Gastroesophageal sphincter (tissue), 4 donors: ENCODE data around the gene RPS18. TPM values are rescaled to one million over a fixed set of nuclear protein-coding genes. Genes with fewer than 3 reads are reported as not detected.

Experiments used
- ATAC-seq: fragments of 150-250 bp; one replicate; pipeline ENCODE4 v1.9.1; 2016; ENCODE audit warnings: mild to moderate bottlenecking, moderate library complexity
- H3K27ac ChIP-seq, 4 donors: fragments of 200-600 bp; sonication (generic) in 3 of 4; 1 replicate in 3 of 4; 2 replicates in 1 of 4; pipeline ENCODE4 v1.5.1; 2016 to 2019
- H3K27me3 ChIP-seq: fragments of 200-600 bp; sonication (generic); one replicate; pipeline ENCODE4 v1.5.1; 2019
- H3K36me3 ChIP-seq, 2 donors: fragments of 200-600 bp; sonication (generic); one replicate each; pipeline ENCODE4 v1.5.1; 2019; ENCODE audit warnings: control low read depth in 1 of 2
- H3K4me1 ChIP-seq, 3 donors: fragments of 200-600 bp; sonication (generic); 1 replicate in 2 of 3; 2 replicates in 1 of 3; pipeline ENCODE4 v1.5.1; 2016 to 2019; ENCODE audit warnings: control low read depth in 2 of 3
- H3K4me3 ChIP-seq, 2 donors: fragments of 200-600 bp; sonication (generic); one replicate each; pipeline ENCODE4 v1.5.1; 2019; ENCODE audit warnings: mild to moderate bottlenecking in 1 of 2, moderate library complexity in 1 of 2
- H3K9me3 ChIP-seq, 3 donors: fragments of 200-600 bp; sonication (generic); one replicate each; pipeline ENCODE4 v1.5.1; 2017 to 2019; ENCODE audit warnings: control low read depth in 2 of 3
- EP300 ChIP-seq: sonication (generic); formaldehyde crosslinking; IDR thresholded peaks from one replicate; pipeline ENCODE4 v1.6.1; 2017; ENCODE audit warnings: antibody characterized with exemption, mild to moderate bottlenecking
- POLR2A ChIP-seq, 2 donors: fragments of 450-650 bp; IDR thresholded peaks; one replicate each; pipeline ENCODE4 v1.6.1; 2017; ENCODE audit warnings: antibody characterized with exemption in 2 of 2, mild to moderate bottlenecking in 2 of 2, moderate library complexity in 1 of 2
- POLR2AphosphoS5 ChIP-seq: sonication (generic); formaldehyde crosslinking; IDR thresholded peaks from one replicate; pipeline ENCODE4 v1.6.1; 2017; ENCODE audit warnings: antibody characterized with exemption
- WGBS, 2 donors: methylation state at CpG; one replicate each; pipeline ENCODE4 v1.1.5; 2018; ENCODE audit warnings: low coverage in 1 of 2; 5-methylcytosine and 5-hydroxymethylcytosine counted together
- total RNA-seq, 4 donors: library from RNA; depleted of rRNA; stranded (reverse); fragments of >200 nt; gene quantifications; one replicate each; pipeline ENCODE4 v1.1.0, GENCODE V29; 2016
- TF ChIP-seq, protein P1 (sequence below), 4 experiments: fragments of 200-600 bp in 2 of 4; fragments of 450-650 bp in 2 of 4; sonication (generic) in 1 of 4; IDR thresholded peaks; one replicate each; pipeline ENCODE4 v1.5.1; 2017 to 2019; ENCODE audit warnings: antibody characterized with exemption in 4 of 4, mild to moderate bottlenecking in 2 of 4, moderate library complexity in 2 of 4

The RPS18 gene
- total RNA-seq, 4 donors from 2014 or later: 1,175 to 3,464 (median 2,399) TPM

DNA sequence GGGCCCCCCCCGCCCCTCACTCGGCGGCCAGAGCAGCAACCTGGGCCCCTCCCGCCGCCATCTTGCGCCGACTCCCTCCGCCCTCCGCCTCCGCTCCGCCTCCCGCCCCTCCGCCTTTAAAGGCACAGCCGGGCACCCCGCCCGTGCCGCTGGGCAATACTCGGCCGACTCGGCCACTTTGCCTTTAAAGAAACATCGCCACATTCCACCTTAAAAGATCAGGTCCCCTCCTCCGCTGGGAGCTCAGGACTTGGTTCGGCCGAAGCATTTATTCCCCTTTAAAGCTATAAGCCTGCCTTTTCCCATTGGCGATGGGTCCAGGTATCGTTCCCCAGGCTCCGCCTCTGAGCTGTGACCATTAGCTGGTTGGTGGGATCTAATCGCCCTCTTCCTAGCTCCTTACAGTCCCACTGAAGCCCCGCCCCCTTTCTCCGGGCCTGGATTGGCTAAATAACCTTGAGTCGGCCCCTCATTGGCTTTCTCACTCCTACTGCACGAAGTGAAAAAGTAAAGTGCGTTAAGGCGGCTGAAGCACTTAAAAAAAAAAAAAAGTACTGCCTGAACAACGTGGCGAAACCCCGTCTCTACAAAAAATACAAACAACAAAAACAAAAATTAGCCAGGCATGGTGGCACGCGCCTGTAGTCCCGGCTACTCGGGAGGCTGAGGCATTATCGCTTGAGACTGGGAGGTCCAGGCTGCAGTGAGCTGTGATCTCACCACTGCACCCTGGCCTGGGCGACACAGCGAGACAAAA lies 46.0 kb downstream of the RPS18 start, which contains the start of gene ZBTB22:
TSS of gene ZBTB22 (minus strand) at position 76 of the 757 bp plus-strand sequence. CDS start 828 bp downstream, outside the sequence.
- Histone ChIP-seq H3K27me3 (no peaks in the 10 kb centered on the region), H3K4me3 (peak within 1 kb of the TSS; percentile 58 to 61), H3K36me3 (peaks cover 0 to 41% of the 10 kb centered on the region in 2 donors), H3K27ac (peak within 1 kb of the TSS; percentile 51 to 98 (median 94)), H3K9me3 (no peaks in the 10 kb centered on the region), H3K4me1 (peaks cover 5 to 80% (median 26%) of the 10 kb centered on the region in 3 donors)
- peak; percentile 90 for ATAC-seq
- WGBS, 2 donors: 4 to 7% methylated on average over 3 to 17 of the region's 44 CpGs
- peak in 1 of 2 donors; percentile 20 for TF ChIP-seq POLR2A (IDR thresholded peaks at IDR 0.05)
- no peak for TF ChIP-seq EP300
- TF ChIP-seq POLR2AphosphoS5: peak; percentile 69

DNA sequence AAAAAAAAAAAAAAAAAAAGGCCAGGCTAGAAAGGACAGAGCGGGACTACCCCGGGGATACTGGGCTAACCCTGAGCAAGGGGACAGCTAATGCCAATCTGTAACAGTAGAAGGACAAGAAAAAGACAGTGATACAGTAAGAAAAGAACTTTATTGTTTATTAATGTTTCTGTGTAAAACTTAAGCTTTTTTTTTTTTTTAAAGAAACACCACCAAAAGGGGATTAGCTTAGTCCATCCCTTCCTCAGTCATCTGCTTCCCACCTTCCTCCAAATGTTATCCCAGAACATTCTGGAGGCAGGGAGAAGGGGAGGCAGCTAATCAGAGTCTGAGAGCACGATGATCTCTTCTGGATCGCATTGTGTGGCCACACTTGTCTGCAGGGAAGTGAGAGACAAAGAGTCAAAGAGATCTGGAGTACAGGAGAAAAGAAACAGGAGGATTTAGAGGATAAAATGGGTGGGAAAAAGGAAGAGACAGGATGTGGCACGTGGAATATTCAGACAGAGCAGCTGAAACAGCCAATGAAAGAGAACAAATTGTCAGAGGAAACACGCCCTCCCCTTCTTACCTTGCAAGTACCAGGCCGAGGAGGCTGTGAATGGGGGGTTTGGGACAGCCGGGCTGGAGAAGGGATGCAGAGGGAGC lies 46.7 kb downstream of the RPS18 start:
- Histone ChIP-seq H3K4me1 (peaks cover 5 to 80% (median 27%) of the 10 kb centered on the region in 3 donors), H3K36me3 (peaks cover 0 to 41% of the 10 kb centered on the region in 2 donors), H3K27ac (peak overlapping the region; percentile 51 to 98 (median 94)), H3K27me3 (no peaks in the 10 kb centered on the region), H3K9me3 (no peaks in the 10 kb centered on the region), H3K4me3 (peak overlapping the region; percentile 58 to 61)
- WGBS, 2 donors: 47 to 78% methylated on average over 7 of the region's 8 CpGs
- TF ChIP-seq POLR2AphosphoS5 (no peak), EP300 (no peak), POLR2A (IDR thresholded peaks at IDR 0.05) (no peak)
- TF ChIP-seq, protein P1, sequence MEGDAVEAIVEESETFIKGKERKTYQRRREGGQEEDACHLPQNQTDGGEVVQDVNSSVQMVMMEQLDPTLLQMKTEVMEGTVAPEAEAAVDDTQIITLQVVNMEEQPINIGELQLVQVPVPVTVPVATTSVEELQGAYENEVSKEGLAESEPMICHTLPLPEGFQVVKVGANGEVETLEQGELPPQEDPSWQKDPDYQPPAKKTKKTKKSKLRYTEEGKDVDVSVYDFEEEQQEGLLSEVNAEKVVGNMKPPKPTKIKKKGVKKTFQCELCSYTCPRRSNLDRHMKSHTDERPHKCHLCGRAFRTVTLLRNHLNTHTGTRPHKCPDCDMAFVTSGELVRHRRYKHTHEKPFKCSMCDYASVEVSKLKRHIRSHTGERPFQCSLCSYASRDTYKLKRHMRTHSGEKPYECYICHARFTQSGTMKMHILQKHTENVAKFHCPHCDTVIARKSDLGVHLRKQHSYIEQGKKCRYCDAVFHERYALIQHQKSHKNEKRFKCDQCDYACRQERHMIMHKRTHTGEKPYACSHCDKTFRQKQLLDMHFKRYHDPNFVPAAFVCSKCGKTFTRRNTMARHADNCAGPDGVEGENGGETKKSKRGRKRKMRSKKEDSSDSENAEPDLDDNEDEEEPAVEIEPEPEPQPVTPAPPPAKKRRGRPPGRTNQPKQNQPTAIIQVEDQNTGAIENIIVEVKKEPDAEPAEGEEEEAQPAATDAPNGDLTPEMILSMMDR (IDR thresholded peaks at IDR 0.05): no peak
- no peak for ATAC-seq

DNA sequence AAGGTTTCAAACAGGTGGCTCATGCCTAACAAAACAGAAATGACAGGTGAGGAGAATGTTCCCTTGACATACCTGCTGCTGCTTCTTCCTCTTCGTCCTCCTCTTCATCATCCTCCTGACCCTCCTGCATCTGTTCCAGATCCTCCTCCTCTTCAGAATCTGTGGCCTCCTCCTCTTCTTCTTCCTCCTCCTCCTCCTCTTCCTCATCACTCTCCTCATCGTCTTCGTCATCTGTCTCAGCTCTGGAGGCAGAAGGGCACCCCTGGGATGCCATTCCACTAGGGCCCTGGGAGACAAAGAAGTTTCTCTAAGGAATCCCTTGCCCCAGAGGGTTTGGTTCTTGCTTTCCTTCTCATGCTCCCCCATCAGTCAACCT lies 48.1 kb downstream of the RPS18 start:
- no peak for TF ChIP-seq POLR2A (IDR thresholded peaks at IDR 0.05)
- TF ChIP-seq EP300: no peak
- TF ChIP-seq, protein P1 (IDR thresholded peaks at IDR 0.05): no peak
- TF ChIP-seq POLR2AphosphoS5: no peak
- Histone ChIP-seq H3K36me3 (peaks cover 0 to 41% of the 10 kb centered on the region in 2 donors), H3K9me3 (no peaks in the 10 kb centered on the region), H3K27ac (peak overlapping the region in 3 of 4 donors; percentile 7 to 91 (median 89)), H3K4me1 (peaks cover 5 to 79% (median 30%) of the 10 kb centered on the region in 3 donors), H3K4me3 (no peak overlapping the region), H3K27me3 (no peaks in the 10 kb centered on the region)
- no peak for ATAC-seq
- 75 to 100% methylated on average over 1 to 3 of the region's 3 CpGs for WGBS, 2 donors

DNA sequence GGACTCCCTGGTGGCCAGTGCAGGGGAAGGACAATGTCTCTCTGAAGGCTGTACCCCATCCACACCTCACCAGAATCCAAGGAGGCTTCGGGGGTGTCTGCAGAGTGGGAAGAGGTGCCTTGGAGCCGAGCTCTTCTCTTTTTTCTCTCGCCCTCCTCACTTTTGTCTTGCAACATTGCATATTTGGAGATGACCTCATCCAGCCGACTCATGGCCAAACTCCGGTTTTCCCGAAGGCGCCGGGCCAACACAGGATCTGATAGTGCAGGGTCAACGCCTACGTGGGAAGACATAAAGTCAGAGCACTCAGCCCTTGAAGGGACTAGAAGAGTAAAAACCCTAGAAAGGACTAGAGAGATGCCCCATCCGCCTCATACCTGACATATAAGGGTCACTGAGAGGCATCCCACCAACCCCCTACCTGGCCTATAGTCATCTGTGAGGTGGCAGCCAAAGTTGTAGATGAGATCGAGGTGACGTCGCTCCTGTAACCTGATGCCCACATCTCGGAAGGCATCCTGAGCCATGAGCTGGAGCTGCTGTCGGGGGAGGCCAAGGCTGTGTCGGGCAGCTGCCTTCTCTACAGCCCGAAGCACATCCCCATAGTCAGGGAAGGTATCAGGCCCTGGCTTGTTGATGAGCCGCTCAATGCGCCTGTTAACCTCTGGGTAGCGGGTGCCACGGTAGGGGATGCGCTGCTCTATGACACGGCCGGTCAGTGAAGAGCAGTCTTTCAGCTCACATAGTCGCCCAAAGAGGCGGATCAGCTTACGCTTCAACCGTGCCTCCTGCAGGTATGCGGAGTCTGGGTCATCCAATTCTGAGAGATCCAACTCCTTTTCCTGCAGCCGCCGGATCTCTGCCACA lies 48.7 kb downstream of the RPS18 start:
- Histone ChIP-seq H3K9me3 (no peaks in the 10 kb centered on the region), H3K4me1 (peaks cover 5 to 73% (median 26%) of the 10 kb centered on the region in 3 donors), H3K4me3 (no peak overlapping the region), H3K36me3 (peaks cover 0 to 41% of the 10 kb centered on the region in 2 donors), H3K27ac (peak overlapping the region in 3 of 4 donors; percentile 49 to 91 (median 89)), H3K27me3 (no peaks in the 10 kb centered on the region)
- 42 to 68% methylated on average over 3 to 7 of the region's 32 CpGs for WGBS, 2 donors
- TF ChIP-seq POLR2A (IDR thresholded peaks at IDR 0.05): no peak
- TF ChIP-seq POLR2AphosphoS5: no peak
- no peak for TF ChIP-seq EP300
- TF ChIP-seq, protein P1 (IDR thresholded peaks at IDR 0.05): no peak
- ATAC-seq: no peak
